HG03565 (cell line): Measurements from ENCODE around the gene CIB4.

ENCODE experiments used
- ATAC-seq: cut with Tn5 transposase; IDR thresholded peaks from one replicate; pipeline ENCODE4 v1.9.1; 2021; ENCODE audit warnings: mild to moderate bottlenecking, moderate library complexity; ENCODE audit not compliant: unreplicated experiment

CIB4 gene

DNA sequence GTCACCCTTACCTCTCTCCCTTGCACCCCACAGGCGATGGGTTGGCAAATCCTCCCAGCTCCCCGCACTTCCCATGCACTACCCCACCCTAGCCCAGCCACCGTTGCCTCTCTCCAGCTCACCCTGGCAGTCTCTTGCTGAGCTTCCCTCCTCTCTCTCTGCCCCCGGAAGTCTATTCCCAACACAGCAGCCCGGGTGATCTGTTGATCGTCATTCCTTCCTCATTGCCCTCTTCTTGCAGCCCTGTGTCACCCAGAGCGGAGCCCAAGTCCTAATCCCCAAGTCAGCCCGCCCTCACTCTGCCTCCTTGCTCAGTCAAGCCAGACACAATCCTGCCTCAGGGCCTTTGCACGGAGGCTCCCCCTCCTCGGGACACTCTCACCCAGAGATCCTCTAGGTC lies 55.2 kb downstream of the CIB4 start:
- ATAC-seq, result no peak

DNA sequence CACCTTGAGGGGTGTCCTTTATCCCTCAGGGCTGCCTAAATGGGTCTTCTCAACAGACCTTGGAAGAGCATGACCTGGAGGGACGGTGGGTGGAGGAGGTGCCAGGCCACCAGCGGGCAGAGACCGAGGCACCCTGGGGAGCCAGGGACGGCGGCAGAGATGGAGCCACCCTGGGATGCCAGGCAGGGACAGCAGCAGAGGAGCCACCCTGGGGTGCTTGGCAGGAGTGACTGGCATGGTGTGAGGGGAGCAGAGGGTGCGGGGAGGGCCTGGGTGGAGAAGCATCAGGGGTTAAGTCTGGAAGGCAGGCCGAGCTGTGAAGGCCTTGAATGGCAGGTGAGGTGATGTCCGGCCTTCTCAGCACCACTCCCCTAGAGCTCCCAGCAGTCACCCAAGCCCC lies 56.1 kb downstream of the CIB4 start:
- ATAC-seq, result no peak

DNA sequence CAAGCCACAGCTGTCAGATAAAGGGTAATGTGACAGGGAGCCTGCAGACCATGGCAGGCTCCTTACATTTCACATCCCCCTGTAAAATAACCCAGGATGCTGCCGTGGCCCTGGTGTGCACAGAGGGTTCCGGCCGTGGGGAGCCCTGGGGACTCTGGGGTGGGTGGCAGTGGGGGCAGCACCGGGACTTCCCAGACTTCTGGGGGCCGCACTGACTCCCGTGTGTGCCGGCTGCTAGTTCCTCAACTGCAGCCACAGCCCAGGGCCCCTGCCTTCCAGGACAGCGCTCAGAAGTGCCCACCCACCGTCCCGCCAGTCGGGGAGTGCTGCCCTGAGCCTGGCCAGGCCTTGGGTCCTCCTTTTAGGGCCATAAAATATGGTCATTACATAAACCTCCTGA lies 56.5 kb downstream of the CIB4 start:
- no peak for ATAC-seq

DNA sequence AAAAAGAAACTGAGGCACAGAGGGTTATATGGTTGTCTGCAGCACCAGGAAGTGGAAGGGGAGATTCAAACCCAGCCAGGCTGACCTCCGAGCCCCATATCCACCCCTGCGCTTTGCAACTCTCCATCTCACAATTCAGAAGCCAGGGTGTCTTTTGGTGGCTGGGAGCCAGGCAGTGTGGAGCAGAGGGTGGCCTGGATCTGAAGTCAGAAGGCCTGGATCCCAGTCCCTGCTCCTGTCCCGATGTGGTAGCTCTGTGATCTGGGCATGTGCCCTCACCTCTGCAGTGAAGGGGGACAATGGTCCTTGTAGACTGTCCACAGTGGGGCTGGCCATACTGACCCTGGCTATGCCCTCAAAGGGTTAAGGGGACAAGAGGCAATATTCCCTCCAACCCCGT lies 57.0 kb downstream of the CIB4 start:
- no peak for ATAC-seq

DNA sequence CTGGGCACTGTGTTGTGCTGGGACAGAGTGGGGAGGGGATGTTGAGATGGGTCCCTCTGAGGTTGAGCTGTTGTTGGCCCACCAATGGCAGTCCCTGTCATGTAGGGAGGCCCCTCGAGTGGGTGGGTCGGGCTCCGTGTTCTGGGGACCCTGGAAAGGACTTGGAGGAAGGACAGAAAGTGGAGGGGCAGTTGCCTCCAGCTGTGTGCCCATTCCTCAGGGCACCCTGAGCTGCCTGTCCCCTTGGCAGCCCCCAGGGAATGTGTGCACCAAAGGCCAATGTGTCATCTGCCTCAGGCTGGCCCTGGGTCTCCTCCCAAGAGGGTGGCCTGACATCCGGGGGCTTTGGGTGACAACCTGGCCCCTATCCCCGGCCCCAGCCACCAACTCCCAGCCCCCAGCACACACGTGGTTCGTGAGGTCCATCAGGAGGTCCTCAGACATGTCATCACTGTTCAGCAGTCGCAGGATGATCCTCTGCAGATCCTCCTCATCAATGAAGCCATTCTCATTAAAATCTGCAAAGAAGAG lies 57.7 kb downstream of the CIB4 start:
- ATAC-seq, result no peak

DNA sequence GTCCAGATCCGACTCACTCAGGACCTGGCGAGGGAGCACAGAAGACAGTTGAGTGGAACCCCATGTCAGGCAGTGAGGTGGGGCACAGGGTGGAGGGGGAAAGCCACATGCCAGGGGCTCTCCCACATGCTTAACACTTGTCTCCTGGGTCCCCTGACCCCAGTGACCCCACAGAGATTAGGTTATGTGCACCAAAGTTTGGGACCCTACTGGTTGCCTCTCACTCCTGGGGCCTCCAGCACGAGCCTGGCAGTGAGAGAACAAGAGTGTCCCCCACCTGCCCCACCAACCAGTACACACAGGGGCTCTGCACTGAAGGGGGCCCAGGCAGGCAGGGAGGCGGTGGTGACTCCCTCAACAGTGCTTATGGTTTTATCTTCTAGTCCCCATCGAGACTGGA lies 58.3 kb downstream of the CIB4 start:
- no peak for ATAC-seq

DNA sequence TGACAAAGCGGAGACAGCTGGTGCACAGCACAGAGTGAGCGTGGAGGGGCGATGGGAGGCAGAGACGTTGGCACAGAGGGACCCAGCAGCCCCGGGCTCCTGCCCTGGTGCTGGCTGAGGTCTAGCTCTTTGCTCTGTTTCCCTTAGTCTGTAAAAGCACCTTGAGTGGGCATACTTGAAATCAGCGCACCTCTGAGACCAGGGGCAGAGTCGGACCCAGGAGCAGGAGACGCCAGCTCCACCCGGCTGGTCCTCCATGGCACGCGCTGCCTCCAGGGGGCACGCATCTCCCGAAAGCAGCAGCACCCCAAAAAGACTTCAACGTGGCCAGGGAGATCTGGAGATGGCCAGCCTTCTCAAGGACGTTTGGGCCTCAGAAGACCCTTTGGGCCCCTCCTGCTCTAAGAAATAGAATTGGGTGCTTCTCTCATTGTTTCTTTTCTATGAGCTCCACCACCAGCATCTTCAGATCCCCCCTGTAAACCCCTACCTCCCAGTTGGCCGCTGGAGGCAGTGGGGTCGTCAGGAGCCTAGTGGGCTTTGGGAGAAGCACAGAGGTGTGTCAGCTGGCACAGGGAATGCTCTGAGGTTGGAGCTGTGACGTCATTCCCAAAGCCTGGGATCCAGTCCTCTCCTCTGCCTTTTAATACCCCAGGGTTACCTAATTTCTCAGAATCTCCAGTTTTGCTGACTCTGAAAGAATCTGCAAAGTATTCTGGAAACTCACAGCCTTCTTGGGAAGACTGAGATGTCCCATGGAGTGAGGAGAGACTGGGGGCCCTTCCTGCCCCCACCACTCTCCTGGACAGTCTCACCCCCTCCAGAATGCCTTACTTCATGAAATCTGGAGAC lies 58.9 kb downstream of the CIB4 start:
- no peak for ATAC-seq

DNA sequence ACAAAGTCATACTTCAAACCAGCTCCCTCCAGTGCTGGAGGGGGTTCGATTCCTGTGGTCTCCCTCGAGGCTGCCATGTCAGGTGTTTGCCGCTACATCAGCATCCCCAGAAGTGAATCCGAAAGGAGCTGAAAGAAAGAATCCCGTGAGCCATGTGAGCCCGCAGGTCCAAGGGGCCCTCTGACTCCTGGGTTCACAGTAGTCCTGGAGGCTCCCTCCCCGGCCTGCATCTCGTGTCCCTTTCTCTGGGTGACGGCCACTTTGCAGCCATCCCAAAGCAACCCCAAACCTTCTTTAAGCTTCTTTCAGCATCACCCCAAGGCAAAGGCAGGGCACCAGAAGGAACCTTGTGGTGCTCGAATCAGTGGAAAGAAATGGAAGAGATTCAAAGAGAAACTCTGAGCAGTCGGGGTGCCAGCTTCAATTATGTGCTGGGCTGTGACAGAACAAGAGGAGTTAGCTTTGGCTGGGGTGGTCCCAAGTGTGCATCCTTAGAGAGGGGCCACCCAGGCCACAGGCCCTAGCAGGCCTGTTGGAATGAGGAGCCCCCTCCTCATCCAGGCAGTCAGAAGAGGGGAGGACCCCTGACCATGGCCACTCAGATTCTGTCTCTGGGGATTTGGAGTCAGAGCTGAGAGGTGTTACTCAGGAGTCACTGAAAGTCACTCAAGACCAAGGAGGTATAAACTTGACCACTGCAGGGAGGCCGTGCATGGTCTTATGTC lies 59.7 kb downstream of the CIB4 start:
- no peak for ATAC-seq

DNA sequence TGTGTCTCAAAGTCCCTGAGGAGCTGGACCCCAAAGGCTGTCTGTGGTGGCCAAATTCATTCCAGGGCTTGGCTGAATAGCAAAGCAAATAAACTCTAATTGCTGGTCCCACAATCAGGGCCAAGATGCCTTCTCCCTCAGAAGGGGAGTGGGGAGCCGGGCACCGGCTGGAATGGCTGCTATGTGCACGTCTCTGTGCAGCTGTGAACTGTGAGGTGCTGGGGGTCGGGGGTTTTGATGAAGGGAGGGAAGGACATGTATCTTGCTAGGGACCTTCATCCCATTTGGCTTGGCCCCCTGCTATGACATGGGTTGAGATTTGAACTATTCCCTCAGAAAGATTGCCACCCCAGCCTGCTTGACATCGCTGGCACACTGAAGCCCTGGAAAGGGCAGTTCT lies 60.4 kb downstream of the CIB4 start:
- no peak for ATAC-seq

DNA sequence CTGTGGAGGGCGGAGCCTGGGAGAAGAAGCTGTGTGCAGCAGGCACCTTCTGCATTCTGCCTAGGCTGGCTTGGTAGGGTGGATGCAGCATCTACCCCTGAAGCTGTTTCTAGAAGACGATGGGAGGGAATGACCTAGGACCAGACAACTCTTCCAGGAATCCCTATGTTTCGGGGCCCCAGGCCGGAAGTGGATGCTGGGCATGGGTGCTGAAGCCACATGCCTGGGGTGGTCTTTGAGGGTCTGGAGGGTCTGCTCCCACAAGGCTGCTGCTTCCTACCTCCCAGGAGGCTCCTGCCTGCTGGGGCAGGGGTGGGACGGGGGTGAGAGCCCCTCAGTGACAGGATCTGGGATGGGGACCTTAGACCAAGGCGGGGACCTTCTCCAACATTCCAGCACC lies 61.0 kb downstream of the CIB4 start:
- ATAC-seq, result no peak

DNA sequence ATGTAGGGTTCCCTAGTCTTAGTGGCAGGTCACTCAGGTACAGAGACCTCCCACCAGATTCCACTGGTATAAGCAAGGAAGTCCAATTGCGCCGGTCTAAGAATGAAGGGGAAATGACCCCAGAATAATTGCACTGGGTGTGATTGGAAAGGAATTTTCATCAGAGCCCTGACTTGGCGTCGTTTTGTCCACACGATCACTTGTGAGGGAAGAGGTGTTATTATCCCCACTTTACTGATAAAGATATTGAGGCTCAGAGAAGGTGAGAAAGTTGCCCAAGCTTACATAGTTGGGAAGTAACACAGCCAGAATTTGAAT lies 61.5 kb downstream of the CIB4 start:
- ATAC-seq, result no peak

DNA sequence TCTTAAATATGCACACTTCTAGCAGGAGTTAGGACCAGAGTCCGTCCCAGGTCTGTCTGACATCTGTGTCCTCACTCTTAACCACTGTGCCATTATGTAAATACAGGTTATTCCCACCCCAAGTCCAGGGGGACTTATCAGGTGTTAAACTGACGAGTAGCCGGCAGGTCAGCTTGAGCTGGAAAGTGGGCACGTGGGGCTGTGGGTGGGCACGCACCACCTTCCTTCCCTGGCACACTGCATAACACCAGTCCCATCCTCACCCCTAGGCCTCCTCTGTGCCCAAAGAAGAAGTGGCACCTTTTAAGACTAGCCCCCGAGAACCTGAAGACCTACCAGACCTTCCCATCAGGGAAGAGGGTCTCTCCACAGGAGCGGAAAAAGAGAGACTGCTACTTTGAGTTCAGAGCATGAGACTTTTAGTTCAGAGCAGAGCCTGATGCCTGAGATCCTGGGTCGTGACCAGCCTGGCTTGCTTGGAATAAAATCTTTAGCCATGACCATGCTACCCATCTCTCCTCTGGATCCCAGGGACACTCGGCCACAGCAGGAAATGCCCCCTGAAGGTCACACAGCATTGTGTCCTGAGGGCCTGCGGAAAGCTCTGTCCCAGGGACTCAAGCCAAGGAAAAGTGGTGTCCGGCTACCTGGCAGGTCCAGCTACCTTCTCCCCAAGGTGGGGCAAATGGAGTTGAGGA lies 62.0 kb downstream of the CIB4 start:
- ATAC-seq, result no peak

DNA sequence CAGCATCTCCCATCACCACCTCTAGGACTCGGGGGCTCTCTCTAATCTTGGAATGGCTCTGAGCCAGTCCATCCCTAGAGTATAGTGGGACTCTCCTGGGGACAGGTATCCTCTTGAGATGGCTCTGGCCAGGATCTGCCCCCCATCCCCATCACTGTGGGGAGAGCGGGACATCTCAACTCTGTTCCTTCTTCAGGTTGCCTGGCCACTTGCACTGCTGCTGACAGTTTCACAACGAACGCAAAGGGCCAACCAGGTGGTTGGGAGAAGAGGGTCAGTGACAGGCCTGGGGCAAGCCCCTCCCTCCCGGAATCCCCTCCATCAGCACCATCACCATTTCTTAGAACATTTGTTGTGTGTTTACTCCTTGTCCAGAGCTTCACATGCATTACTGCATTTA lies 62.6 kb downstream of the CIB4 start:
- ATAC-seq, result no peak

DNA sequence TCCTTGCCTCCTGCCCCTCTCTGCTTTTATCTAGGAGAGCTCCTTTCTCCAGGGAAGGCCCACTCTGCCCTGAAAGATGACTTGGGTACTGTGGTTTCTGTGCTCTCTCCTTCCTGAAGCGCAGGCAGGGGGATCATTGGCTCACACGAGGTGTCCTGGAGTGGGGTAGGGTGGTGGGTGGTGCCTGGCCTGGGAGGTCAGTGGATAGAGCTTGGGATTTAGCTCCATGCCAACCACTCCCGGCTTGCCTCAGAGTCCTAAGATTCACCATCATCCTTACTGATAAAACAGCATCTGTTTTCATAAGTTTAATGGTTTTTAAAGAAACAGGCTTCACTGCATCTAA lies 63.1 kb downstream of the CIB4 start:
- ATAC-seq, result no peak

DNA sequence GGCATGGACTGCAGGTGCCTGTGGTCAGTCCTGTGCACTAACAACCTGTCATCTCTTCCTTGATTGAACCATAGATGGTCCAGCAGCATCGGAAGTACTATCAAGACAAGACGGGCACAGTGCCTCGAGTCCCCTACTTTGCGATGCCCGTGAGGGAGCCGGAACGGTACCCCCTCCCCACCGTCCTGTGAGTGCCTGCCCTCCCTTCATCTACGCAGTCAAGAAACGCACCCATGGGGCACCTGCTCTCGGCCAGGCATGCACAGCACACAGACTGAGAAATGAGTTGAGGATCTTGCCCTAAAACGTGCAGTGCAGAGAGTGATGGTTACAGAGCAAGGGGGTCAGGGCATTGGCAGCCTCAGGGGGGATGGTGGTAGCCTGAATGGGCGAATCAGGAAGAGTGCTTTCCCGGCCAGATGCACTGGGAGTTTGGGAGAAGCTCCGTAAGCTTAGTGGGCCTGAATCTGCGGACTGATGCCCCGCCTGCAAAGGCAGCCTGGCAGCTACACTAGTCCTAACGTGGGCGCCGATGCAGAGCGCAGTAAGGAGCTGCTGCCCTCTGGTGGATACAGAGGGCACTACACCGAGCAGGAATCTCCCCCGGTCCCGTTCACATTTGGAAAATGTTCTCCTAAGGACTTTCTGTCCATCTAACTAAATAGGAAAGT lies 63.6 kb downstream of the CIB4 start:
- no peak for ATAC-seq

DNA sequence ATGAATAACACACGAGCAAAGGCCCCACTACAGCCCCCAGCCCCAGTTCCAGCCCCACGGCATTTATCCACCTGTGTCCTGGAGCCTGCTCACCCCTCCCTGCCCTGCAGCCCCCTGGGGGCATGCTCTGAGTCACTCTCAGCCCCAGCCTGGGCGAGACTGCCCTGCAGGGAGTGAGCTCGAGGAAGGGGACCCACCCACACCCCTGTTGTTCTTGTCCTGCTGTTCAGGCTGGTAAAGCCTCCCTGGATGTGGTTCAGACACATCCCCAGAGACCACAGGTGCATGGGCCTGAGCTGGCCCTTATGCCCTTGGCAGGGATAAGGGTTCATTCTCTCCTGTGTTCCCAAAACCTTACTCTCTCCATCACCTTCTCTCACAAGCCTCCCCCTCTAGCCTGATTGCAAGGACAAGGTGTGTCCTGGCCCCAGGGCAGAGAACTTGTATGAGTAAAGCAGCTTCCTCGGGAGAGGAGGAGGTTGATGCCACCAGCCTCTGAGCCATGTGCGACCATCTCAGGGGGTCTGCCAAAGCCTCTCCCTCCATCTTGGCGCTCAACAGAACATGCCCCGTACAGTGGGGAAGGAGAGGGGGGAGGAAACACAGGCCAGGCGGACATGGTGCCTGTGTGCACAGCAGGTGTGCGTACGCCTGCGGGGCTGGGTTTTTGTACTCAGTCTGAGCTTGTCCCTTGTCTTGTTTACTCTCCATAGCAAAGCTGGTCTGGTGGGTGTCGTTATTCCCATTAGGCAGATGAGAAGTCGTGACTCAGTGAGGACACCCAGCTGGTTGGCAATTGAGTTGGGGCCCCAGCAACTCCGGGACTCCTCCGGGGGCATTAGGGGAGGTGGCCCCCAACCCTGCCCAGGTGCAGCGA lies 64.4 kb downstream of the CIB4 start:
- ATAC-seq, result no peak

DNA sequence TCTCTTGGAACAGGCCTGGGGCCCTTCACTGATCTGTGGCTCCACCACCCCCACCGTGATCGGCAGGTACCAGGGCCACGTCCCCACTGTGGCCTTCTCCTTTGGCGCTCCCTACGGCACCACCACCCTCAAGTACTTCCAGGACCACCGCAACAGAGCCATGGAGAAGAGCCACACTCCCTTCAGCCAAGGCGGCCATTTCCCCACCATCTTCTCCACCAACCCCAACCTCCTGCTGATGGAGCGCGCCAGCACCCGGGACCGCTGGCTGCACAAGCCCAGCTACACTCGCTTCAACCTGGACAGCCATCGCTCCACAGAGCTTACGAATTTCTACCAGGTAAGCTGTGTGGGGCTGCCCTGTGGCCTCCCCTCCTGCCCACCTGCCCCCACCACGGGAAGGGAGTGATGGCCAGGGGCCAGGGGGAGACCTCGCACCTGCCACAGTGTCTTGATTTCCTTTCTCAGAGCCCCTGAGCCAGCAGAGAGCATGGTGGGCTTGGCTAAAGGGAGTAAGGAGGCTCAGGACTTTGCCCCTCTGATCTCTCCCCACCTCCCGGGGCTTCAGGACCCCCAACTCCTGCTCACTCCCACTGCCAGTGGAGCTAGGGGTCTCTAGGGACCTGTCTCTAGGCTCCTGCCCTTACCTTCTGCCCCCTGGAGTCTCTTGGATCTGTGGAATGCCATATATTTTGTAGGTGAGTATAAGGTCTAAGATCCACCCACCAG lies 65.2 kb downstream of the CIB4 start:
- ATAC-seq, result no peak

DNA sequence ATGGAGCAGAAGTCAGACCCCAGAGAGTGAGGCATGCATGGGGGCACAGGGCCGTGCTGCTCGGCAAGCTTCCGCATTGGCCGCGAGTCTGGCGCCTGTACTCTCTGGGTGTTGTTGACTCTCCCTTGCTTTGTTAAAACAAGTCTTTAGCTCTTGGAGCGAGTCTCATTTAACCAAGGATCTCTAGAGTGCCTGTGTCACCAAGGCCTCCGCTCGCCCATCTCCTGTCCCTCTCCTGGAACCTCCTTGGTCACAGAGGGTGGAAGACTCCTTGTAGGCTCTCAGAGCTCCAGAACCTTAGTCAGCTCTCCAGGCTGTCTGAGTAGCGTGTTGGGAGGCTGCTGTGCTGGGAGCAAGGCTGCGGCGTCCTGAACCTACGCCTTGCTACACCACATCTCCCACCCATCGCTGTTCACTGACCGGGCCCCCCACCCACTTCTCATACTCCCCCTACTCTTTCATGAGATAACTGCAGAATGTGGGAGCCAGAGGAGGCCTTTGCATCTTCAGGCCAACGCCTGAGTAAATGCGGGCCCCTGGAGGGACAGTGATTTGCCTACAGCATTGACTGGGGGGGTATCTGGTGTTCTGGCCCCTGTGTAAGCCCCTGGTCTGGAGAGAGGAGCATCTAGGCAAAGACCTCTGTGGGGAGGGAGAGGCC lies 66.1 kb downstream of the CIB4 start:
- no peak for ATAC-seq
